ENCODE measurements around the gene ABCG5.

- TF ChIP-seq CTCF (IDR thresholded peaks at IDR 0.05), result no peak
- no peak for TF ChIP-seq EP300 (IDR thresholded peaks at IDR 0.05)
- TF ChIP-seq POLR2A (IDR thresholded peaks at IDR 0.05), result no peak
These were observed 7.6 kb upstream of the ABCG5 start for GRCh38 chr2:43846140-43846793.

Measured in upper lobe of left lung (tissue), 4 donors.